T-helper 9 cell (primary cell): ENCODE data around the gene TET2.
"Not testable (repeated sequence)": the region's sequence is repeated elsewhere in the genome, so short reads cannot be mapped to it uniquely, and the experiment has no call there.

Experiments used
- DNase-seq: peaks from one replicate; pipeline ENCODE4 v3.0.0-alpha.2; 2020

Gene TET2

GRCh38 chr4:105296672-105297071, 150.0 kb downstream of the TET2 start:
- DNase-seq, result no peak

- DNase-seq, result not testable (repeated sequence)
Measured at GRCh38 chr4:105299027-105299426, 152.4 kb downstream of the TET2 start.

GRCh38 chr4:105304085-105304484, 157.4 kb downstream of the TET2 start:
- DNase-seq, result no peak

GRCh38 chr4:105305019-105305836, 158.6 kb downstream of the TET2 start:
- DNase-seq, result no peak

- DNase-seq, result no peak
Measured at GRCh38 chr4:105306158-105306781, 159.6 kb downstream of the TET2 start.

- no peak for DNase-seq
Measured at GRCh38 chr4:105306820-105307219, 160.1 kb downstream of the TET2 start.

GRCh38 chr4:105318486-105318885, 171.8 kb downstream of the TET2 start:
- no peak for DNase-seq

- DNase-seq, result no peak
Measured at GRCh38 chr4:105327222-105327621, 180.5 kb downstream of the TET2 start.

GRCh38 chr4:105327956-105328355, 181.3 kb downstream of the TET2 start:
- no peak for DNase-seq

- no peak for DNase-seq
Measured at GRCh38 chr4:105329081-105329480, 182.4 kb downstream of the TET2 start.
